Measurements from ENCODE around the gene CFAP251.
A peak's percentile ranks its signal among the peaks of the same experiment; 100 is the strongest.

The CFAP251 gene

DNA sequence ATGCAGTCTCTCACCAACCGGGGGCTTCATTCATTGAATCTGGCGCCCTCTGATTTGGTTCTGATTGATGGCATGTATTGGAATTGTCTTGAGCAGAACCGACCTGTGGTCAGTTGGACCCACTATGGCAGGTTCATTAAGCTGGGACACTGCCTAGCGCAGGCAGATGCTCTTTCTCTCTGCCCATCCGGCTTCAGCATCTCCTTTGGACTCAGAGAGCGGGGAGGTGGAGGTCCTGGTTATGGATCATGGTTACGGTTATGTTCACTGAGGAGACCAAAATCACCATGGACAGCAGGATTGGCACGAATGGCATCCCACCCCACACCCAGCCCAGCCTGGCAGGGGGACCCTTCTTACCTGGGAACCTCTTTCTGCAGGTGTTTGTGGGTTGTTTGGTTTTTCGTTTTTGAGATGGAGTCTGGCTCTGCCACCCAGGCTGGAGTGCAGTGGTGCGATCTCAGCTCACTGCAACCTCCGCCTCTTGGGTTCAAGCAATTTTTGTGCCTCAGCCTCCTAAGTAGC, 86.9 kb downstream of the CFAP251 start:
- Histone ChIP-seq H3K79me1 (ENCODE audit: low read length) (no peaks in the 10 kb centered on the region), H3K4ac (ENCODE audit: low read depth, low read length) (no peak overlapping the region), H3K4me2 (ENCODE audit: low read length) (no peak overlapping the region), H3K4me1 (ENCODE audit: control insufficient read depth in 1 of 2, insufficient read depth in 2 of 2, low read length in 2 of 2) (no peaks in the 10 kb centered on the region), H4K91ac (ENCODE audit: low read depth, low read length) (no peak overlapping the region), H3K23ac (ENCODE audit: low read length) (no peak overlapping the region), H4K8ac (ENCODE audit: low read depth, low read length) (no peak overlapping the region), H4K12ac (ENCODE audit: low read depth, low read length) (no peak overlapping the region), H3K4me3 (ENCODE audit: low read depth, low read length) (no peak overlapping the region), H2BK120ac (ENCODE audit: insufficient read depth, low read length, poor library complexity) (no peak overlapping the region), H3K9ac (ENCODE audit: low read length) (no peak overlapping the region), H3K18ac (ENCODE audit: low read length) (no peak overlapping the region), H3K27me3 (ENCODE audit: insufficient read depth, low read length) (no peaks in the 10 kb centered on the region), H2BK5ac (ENCODE audit: low read depth, low read length, poor library complexity) (no peak overlapping the region), H3K36me3 (ENCODE audit: control insufficient read depth in 1 of 2, insufficient read depth in 2 of 2, low read length in 2 of 2) (no peaks in the 10 kb centered on the region), H3K79me2 (ENCODE audit: control insufficient read depth, insufficient read depth, low read length, poor library complexity) (no peaks in the 10 kb centered on the region), H2BK12ac (ENCODE audit: low read length) (no peak overlapping the region), H3K14ac (ENCODE audit: low read length) (no peak overlapping the region), H2AFZ (ENCODE audit: insufficient read depth, low read length, poor library complexity) (no peak overlapping the region), H3K9me3 (ENCODE audit: insufficient read depth, low read depth, low read length) (peaks cover 2% of the 10 kb centered on the region), H3K27ac (ENCODE audit: low read depth, low read length) (no peak overlapping the region), H2AK5ac (ENCODE audit: low read length) (no peak overlapping the region)
- WGBS (ENCODE audit: extremely low coverage, insufficient coverage, insufficient read length), result no CpG with 5 or more reads among the region's 11 CpGs
- DNase-seq, result no peak

DNA sequence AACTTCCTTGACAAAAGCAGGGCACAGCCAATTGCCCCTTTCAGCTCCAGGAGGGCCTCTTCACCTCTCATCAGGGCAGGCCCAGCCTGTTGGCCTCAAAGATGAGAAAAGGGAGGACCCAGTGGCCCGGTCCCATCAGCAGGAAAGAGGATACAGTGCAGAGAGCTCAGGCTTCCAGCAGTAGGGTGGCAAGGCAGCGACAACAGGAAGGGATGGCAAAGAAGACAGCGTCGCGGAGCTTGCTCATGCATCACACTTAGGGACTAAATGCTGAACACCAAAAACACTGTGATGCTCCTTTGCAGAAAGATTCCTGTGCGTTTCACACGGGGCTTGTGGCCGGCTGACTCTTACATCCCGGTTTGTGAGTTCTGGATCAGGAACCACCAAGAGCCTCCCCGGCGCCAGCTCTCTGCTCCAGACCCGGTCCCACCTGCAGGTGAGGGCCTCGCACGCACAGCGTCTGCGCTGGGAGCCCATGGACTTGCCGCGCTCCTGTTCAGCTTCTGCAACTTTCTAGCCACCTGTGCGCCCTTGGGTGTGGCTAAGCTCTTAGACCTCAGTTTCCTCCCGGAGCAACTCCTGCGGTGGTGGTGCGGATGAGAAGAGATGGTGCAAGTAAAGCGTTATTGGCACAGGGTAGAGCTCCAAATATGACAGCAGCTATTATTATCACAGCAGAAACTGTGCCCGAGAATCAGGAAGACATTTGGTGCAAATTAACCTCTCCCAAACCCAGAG, 88.0 kb downstream of the CFAP251 start:
- no peak overlapping the region for H4K12ac ChIP-seq (ENCODE audit: low read depth, low read length)
- no peak overlapping the region for H3K4ac ChIP-seq (ENCODE audit: low read depth, low read length)
- H3K9ac ChIP-seq (ENCODE audit: low read length), result no peak overlapping the region
- no peak overlapping the region for H2AFZ ChIP-seq (ENCODE audit: insufficient read depth, low read length, poor library complexity)
- H3K23ac ChIP-seq (ENCODE audit: low read length), result no peak overlapping the region
- no peak overlapping the region for H3K4me3 ChIP-seq (ENCODE audit: low read depth, low read length)
- no peak overlapping the region for H4K91ac ChIP-seq (ENCODE audit: low read depth, low read length)
- no peaks in the 10 kb centered on the region for H3K79me2 ChIP-seq (ENCODE audit: control insufficient read depth, insufficient read depth, low read length, poor library complexity)
- no peaks in the 10 kb centered on the region for H3K4me1 ChIP-seq (ENCODE audit: control insufficient read depth in 1 of 2, insufficient read depth in 2 of 2, low read length in 2 of 2)
- no peak overlapping the region for H2BK5ac ChIP-seq (ENCODE audit: low read depth, low read length, poor library complexity)
- H2BK12ac ChIP-seq (ENCODE audit: low read length), result no peak overlapping the region
- no CpG with 5 or more reads among the region's 24 CpGs for WGBS (ENCODE audit: extremely low coverage, insufficient coverage, insufficient read length)
- no peaks in the 10 kb centered on the region for H3K36me3 ChIP-seq (ENCODE audit: control insufficient read depth in 1 of 2, insufficient read depth in 2 of 2, low read length in 2 of 2)
- no peak overlapping the region for H3K18ac ChIP-seq (ENCODE audit: low read length)
- no peak for DNase-seq
- H2AK5ac ChIP-seq (ENCODE audit: low read length), result no peak overlapping the region
- no peaks in the 10 kb centered on the region for H3K27me3 ChIP-seq (ENCODE audit: insufficient read depth, low read length)
- H4K8ac ChIP-seq (ENCODE audit: low read depth, low read length), result no peak overlapping the region
- H3K4me2 ChIP-seq (ENCODE audit: low read length), result no peak overlapping the region
- H3K79me1 ChIP-seq (ENCODE audit: low read length), result no peaks in the 10 kb centered on the region
- no peak overlapping the region for H2BK120ac ChIP-seq (ENCODE audit: insufficient read depth, low read length, poor library complexity)
- H3K9me3 ChIP-seq (ENCODE audit: insufficient read depth, low read depth, low read length), result peaks cover 2% of the 10 kb centered on the region
- no peak overlapping the region for H3K27ac ChIP-seq (ENCODE audit: low read depth, low read length)
- no peak overlapping the region for H3K14ac ChIP-seq (ENCODE audit: low read length)

DNA sequence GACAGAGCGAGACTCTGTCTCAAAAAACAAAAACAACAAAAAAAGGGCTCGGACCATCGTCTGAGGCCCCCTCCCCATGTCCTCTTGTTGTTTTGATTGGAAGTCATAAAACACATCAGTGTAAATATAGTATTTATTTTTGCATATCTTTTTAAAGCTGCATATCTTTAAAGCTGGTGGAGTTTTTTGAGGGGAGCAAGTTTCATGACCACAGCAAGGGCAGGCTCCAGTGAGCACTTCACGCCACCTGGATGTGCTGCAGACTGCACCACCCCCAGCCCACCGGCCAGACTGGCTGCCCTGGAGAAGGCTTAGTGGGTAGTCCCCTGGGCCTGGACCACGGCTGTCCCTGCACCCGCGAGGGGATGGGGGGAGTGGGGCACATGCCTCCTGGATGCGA, 91.3 kb downstream of the CFAP251 start:
- H2BK5ac ChIP-seq (ENCODE audit: low read depth, low read length, poor library complexity), result no peak overlapping the region
- no peak overlapping the region for H3K23ac ChIP-seq (ENCODE audit: low read length)
- H3K27ac ChIP-seq (ENCODE audit: low read depth, low read length), result no peak overlapping the region
- H2AFZ ChIP-seq (ENCODE audit: insufficient read depth, low read length, poor library complexity), result no peak overlapping the region
- H3K79me2 ChIP-seq (ENCODE audit: control insufficient read depth, insufficient read depth, low read length, poor library complexity), result no peaks in the 10 kb centered on the region
- H3K4me1 ChIP-seq (ENCODE audit: control insufficient read depth in 1 of 2, insufficient read depth in 2 of 2, low read length in 2 of 2), result no peaks in the 10 kb centered on the region
- no peak overlapping the region for H2BK12ac ChIP-seq (ENCODE audit: low read length)
- H4K12ac ChIP-seq (ENCODE audit: low read depth, low read length), result no peak overlapping the region
- H2AK5ac ChIP-seq (ENCODE audit: low read length), result no peak overlapping the region
- no peaks in the 10 kb centered on the region for H3K36me3 ChIP-seq (ENCODE audit: control insufficient read depth in 1 of 2, insufficient read depth in 2 of 2, low read length in 2 of 2)
- no peaks in the 10 kb centered on the region for H3K27me3 ChIP-seq (ENCODE audit: insufficient read depth, low read length)
- no peak overlapping the region for H4K8ac ChIP-seq (ENCODE audit: low read depth, low read length)
- H3K4me3 ChIP-seq (ENCODE audit: low read depth, low read length), result no peak overlapping the region
- peak overlapping the region; percentile 33 for H3K9ac ChIP-seq (ENCODE audit: low read length)
- no peak for DNase-seq
- no peaks in the 10 kb centered on the region for H3K79me1 ChIP-seq (ENCODE audit: low read length)
- no peak overlapping the region for H3K14ac ChIP-seq (ENCODE audit: low read length)
- no peak overlapping the region for H3K4ac ChIP-seq (ENCODE audit: low read depth, low read length)
- no peak overlapping the region for H3K4me2 ChIP-seq (ENCODE audit: low read length)
- no peak overlapping the region for H2BK120ac ChIP-seq (ENCODE audit: insufficient read depth, low read length, poor library complexity)
- no CpG with 5 or more reads among the region's 9 CpGs for WGBS (ENCODE audit: extremely low coverage, insufficient coverage, insufficient read length)
- H3K18ac ChIP-seq (ENCODE audit: low read length), result no peak overlapping the region
- peaks cover under 1% of the 10 kb centered on the region for H3K9me3 ChIP-seq (ENCODE audit: insufficient read depth, low read depth, low read length)
- H4K91ac ChIP-seq (ENCODE audit: low read depth, low read length), result no peak overlapping the region

DNA sequence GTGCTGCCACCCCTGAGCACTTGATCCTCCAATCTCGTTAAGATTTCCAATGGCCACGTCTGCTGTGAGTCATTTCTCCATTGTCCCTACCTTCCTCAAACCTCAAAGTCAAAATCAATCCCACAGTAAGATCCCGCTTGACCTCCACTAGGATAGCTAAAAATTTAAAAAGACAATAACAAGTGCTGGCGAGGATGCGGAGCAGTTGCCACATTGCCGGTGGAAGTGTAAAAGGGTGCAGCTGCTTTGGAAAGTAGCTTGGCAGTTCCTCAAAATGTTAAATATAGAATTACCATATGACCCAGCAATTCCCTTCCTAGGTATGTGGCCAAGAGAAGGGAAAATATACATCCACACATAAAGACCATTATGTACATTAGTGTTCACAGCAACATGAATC, 93.8 kb downstream of the CFAP251 start:
- H3K4me2 ChIP-seq (ENCODE audit: low read length), result no peak overlapping the region
- H2AFZ ChIP-seq (ENCODE audit: insufficient read depth, low read length, poor library complexity), result no peak overlapping the region
- H4K91ac ChIP-seq (ENCODE audit: low read depth, low read length), result no peak overlapping the region
- no peak overlapping the region for H3K9ac ChIP-seq (ENCODE audit: low read length)
- no peaks in the 10 kb centered on the region for H3K79me1 ChIP-seq (ENCODE audit: low read length)
- H2AK5ac ChIP-seq (ENCODE audit: low read length), result no peak overlapping the region
- no peak overlapping the region for H2BK5ac ChIP-seq (ENCODE audit: low read depth, low read length, poor library complexity)
- DNase-seq, result no peak
- H3K27me3 ChIP-seq (ENCODE audit: insufficient read depth, low read length), result no peaks in the 10 kb centered on the region
- no peak overlapping the region for H2BK120ac ChIP-seq (ENCODE audit: insufficient read depth, low read length, poor library complexity)
- no peak overlapping the region for H2BK12ac ChIP-seq (ENCODE audit: low read length)
- H3K9me3 ChIP-seq (ENCODE audit: insufficient read depth, low read depth, low read length), result no peaks in the 10 kb centered on the region
- no peak overlapping the region for H3K18ac ChIP-seq (ENCODE audit: low read length)
- no peak overlapping the region for H4K12ac ChIP-seq (ENCODE audit: low read depth, low read length)
- WGBS (ENCODE audit: extremely low coverage, insufficient coverage, insufficient read length), result no CpG with 5 or more reads among the region's 6 CpGs
- H3K79me2 ChIP-seq (ENCODE audit: control insufficient read depth, insufficient read depth, low read length, poor library complexity), result no peaks in the 10 kb centered on the region
- H3K4ac ChIP-seq (ENCODE audit: low read depth, low read length), result no peak overlapping the region
- H4K8ac ChIP-seq (ENCODE audit: low read depth, low read length), result no peak overlapping the region
- no peak overlapping the region for H3K23ac ChIP-seq (ENCODE audit: low read length)
- H3K14ac ChIP-seq (ENCODE audit: low read length), result no peak overlapping the region
- no peak overlapping the region for H3K4me3 ChIP-seq (ENCODE audit: low read depth, low read length)
- H3K27ac ChIP-seq (ENCODE audit: low read depth, low read length), result no peak overlapping the region
- H3K4me1 ChIP-seq (ENCODE audit: control insufficient read depth in 1 of 2, insufficient read depth in 2 of 2, low read length in 2 of 2), result no peaks in the 10 kb centered on the region
- H3K36me3 ChIP-seq (ENCODE audit: control insufficient read depth in 1 of 2, insufficient read depth in 2 of 2, low read length in 2 of 2), result no peaks in the 10 kb centered on the region
